Renal cortex interstitium (tissue), 11 donors: Measurements from ENCODE around the gene IL17D. TPM values are rescaled to one million over a fixed set of nuclear protein-coding genes. Genes with fewer than 3 reads are reported as not detected.

Experiments used
- DNase-seq, 11 donors: peaks; one replicate each; pipeline ENCODE4 v3.0.0-alpha.2; 2013; ENCODE audit warnings: low read depth in 9 of 11, low spot score in 4 of 11; ENCODE audit errors: extremely low read depth in 1 of 11
- polyA plus RNA-seq, 3 donors: library from polyadenylated mRNA; unstranded; fragments of 120-200 nt; gene quantifications; one replicate each; pipeline ENCODE4 v1.2.1, GENCODE V29; 2013; ENCODE audit not compliant: insufficient read length in 3 of 3

IL17D gene
- polyA plus RNA-seq, 3 donors: 7.5 to 10.0 (median 8.5) TPM

- DNase-seq: no peak
Measured at GRCh38 chr13:20760872-20761271, 57.4 kb downstream of the IL17D start.

GRCh38 chr13:20767309-20767943 is 63.9 kb downstream of the IL17D start:
- DNase-seq: no peak

DNA sequence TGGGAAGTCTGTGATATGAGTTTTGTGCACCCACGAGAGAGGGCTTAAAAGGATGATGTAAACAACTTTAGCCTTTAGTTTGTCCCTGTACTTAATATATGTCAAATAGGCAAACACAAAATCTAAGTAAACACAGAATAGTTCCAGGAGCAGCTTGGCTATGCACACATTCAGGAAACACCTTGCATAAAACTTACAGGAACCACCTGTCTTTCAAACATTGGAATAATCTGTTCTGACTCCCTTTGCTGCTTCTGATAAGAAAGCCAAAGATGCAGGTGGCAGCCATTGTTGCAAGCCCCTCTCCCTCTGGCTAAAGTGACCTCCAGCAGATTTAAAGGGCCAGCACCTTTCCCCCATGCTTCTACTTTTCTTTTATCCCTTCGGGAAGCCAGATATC is 65.6 kb downstream of the IL17D start:
- no peak for DNase-seq

- DNase-seq: no peak
Measured at GRCh38 chr13:20769834-20770233, 66.3 kb downstream of the IL17D start.

Other genes with a start within 250 kb of the IL17D start
- gene CRYL1, start 177.8 kb upstream of the IL17D start, polyA plus RNA-seq: 100 to 1,000 TPM; 127 to 140 (median 129) TPM
- 10 to 100 TPM; 35.8 to 42.8 (median 42.8) TPM for gene IFT88, start 136.5 kb upstream of the IL17D start, polyA plus RNA-seq
- gene EEF1AKMT1, start 70.3 kb downstream of the IL17D start, polyA plus RNA-seq: 10 to 100 TPM; 13.6 to 18.4 (median 15.3) TPM
- gene XPO4, start 199.0 kb downstream of the IL17D start, polyA plus RNA-seq: 10 to 100 TPM; 18.9 to 20.7 (median 19.8) TPM